H1 (cell line): Measurements from ENCODE around the gene NBPF3. TPM values are rescaled to one million over a fixed set of nuclear protein-coding genes. Genes with fewer than 3 reads are reported as not detected.

Experiments used
- KDM1A ChIP-seq: fragments of 200-600, 300-600 bp; sonication (generic); IDR thresholded peaks from 2 replicates; pipeline ENCODE4 v1.7.1; 2016; ENCODE audit warnings: mild to moderate bottlenecking, low read length, borderline replicate concordance
- SP2 ChIP-seq: IDR thresholded peaks from 2 replicates; pipeline ENCODE4 v1.6.1; 2012; ENCODE audit warnings: mild to moderate bottlenecking, low read length, inconsistent platforms
- TAF1 ChIP-seq: IDR thresholded peaks from 2 replicates; pipeline ENCODE4 v1.6.1; 2011; ENCODE audit warnings: mild to moderate bottlenecking, low read depth, low read length
- TCF12 ChIP-seq: IDR thresholded peaks from 2 replicates; pipeline ENCODE4 v1.6.1; 2011; ENCODE audit warnings: low read depth, mild to moderate bottlenecking, low read length
- polyA plus RNA-seq, 7 experiments: library from polyadenylated mRNA; depleted of rRNA in 3 of 7; stranded (reverse) in 5 of 7; unstranded in 2 of 7; fragments of >200 nt in 5 of 7; fragments of 200-250 nt in 2 of 7; gene quantifications; 1 replicate in 5 of 7; 2 replicates in 1 of 7; 4 replicates in 1 of 7; pipeline versions ENCODE4 v1.2.1 to v1.2.3, GENCODE V29; 2011 to 2013; ENCODE audit warnings: missing spikeins in 2 of 7, mixed read lengths in 2 of 7
- total RNA-seq: library from RNA; stranded (reverse); fragmentation: NEBNext Ultra II Directional; extraction: Animal tissue kit (Norgen Biotek cat#: 25700); gene quantifications from 2 replicates; pipeline ENCODE4 v1.2.1, GENCODE V29; 2021

NBPF3 gene
- total and polyA plus RNA-seq, 2 of the 8 experiments (the other 6 are each of a cell fraction or from before 2014, with no cell fraction given) = 3.8 to 4.3 TPM

GRCh38 chr1:21469581-21469980 is 29.6 kb downstream of the NBPF3 start (continued):
- TF ChIP-seq TCF12 (no peak), SP2 (no peak), KDM1A (no peak), TAF1 (no peak)
